ENCODE results near the gene ABLIM2. TPM values are rescaled to one million over a fixed set of nuclear protein-coding genes. Genes with fewer than 3 reads are reported as not detected.

The ABLIM2 gene
- total and polyA plus RNA-seq, 2 of the 8 experiments (the other 6 are each of a cell fraction or from before 2014, with no cell fraction given) = 2.8 to 3.0 TPM

DNA sequence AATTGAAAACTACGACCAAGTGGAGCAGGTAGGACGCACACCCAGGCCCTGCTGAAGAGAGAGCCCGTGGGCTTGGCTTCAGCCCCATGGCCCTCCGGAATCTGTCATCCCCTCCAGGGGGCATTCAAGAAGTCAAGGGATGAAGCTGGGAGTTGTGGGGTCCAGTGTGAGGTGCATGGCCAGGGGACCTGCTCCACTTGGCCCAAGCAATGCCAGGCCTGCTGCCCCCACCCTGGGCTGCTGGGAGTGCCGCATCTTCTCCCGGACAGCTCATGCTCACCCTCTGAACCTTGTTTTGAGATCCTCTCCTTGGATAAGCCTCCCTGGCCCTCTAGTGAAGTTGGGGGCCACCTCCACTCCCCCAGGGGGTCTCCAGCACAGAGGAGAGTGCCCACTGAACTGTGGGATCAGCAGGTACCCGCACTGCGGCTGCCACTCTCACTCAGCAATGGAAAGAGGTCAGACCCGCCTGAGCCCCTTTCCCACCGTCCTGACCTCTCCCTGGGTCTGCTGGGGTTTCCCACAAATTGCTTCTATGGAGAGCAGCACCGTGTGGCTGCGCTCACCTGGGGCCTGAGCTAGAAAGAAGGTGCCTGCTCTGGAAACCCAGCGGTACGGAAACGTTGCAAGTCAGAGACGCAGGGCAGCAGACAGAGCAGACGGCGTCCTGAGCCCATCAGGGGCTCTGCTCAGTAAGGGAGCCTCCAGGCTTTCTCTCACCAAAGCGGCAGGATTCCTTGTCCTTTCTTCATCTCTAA, 5.0 kb upstream of the ABLIM2 start (continued):
- TF ChIP-seq CHD7 (IDR thresholded peaks at IDR 0.05; ENCODE audit: insufficient replicate concordance, low read length) (no peak), TCF12 (IDR thresholded peaks at IDR 0.05; ENCODE audit: low read depth, low read length) (no peak), SAP30 (IDR thresholded peaks at IDR 0.05; ENCODE audit: insufficient read depth, insufficient replicate concordance, low read length) (no peak), RXRA (IDR thresholded peaks at IDR 0.05; ENCODE audit: insufficient read depth, low read depth, low read length) (no peak), HDAC6 (IDR thresholded peaks at IDR 0.05; ENCODE audit: low read depth, low read length) (no peak), USF2 (IDR thresholded peaks at IDR 0.05; ENCODE audit: low read length) (no peak), GTF2F1 (IDR thresholded peaks at IDR 0.05; ENCODE audit: borderline replicate concordance, low read depth, low read length) (no peak)
- TF ChIP-seq, protein P1, sequence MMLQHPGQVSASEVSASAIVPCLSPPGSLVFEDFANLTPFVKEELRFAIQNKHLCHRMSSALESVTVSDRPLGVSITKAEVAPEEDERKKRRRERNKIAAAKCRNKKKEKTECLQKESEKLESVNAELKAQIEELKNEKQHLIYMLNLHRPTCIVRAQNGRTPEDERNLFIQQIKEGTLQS (IDR thresholded peaks at IDR 0.05; ENCODE audit: insufficient read depth, low read depth, low read length) = no peak

Data from H1 (cell line).